ENCODE data around the gene TGFBR3L. TPM values are rescaled to one million over a fixed set of nuclear protein-coding genes. Genes with fewer than 3 reads are reported as not detected.
A peak's percentile ranks its signal among the peaks of the same experiment; 100 is the strongest.

TGFBR3L gene
- total and polyA plus RNA-seq, 2 of the 13 experiments (the other 11 are each of a cell fraction or from before 2014, with no cell fraction given): 0.20 to 1.0 TPM

DNA sequence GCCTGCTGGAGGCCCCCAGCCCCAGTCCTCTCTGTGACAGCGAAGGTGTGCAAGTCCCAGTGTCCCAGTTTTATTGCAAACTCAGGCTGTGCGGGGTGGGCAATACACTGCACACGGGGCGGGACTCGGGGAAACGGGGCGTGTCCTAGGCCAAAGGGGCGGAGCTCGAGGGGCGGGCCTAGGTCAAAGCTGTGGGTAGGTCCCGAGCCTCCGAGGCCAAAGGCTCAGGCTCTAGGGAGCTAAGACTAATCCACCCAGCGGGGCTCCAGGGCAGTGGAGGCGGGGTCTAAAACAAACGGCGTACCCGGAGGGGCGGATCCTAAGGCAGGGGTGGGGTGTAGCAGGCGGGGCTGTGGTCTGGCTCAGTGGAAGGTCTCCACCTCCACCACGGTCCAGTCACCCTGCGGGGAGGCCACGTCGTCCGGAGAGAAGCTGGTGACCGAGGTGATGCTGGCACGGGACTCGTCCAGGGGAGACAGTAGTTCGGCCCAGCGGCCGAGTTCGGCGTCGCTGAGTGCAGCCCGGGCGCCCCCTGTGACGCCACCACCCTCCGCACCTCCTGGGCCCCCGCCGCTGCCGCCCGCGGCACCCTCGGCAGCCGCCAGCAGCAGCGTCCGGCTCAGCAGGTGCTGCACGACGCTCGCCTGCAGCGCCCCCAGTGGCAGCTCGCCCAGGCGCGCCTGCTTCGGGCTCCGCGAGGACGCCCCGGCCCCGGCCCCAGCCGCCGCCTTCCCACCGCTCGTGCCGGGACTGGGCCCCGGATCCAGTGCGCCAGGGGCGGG, 45.8 kb upstream of the TGFBR3L start:
- Histone ChIP-seq H2AFZ (ENCODE audit: low read length) (no peak overlapping the region), H3K27ac (ENCODE audit: extremely low read length, insufficient read depth, low read length) (peak overlapping the region; percentile 78), H3K79me2 (ENCODE audit: insufficient read depth, low read length) (no peaks in the 10 kb centered on the region), H3K4me2 (ENCODE audit: low read depth, low read length) (peak overlapping the region; percentile 95), H3K27me3 (ENCODE audit: control insufficient read depth in 1 of 2, insufficient read depth in 2 of 2, low read length in 2 of 2) (no peaks in the 10 kb centered on the region), H4K20me1 (ENCODE audit: insufficient read depth, low read length) (no peaks in the 10 kb centered on the region; the same call in 1 of the 2 replicates), H3K9me3 (ENCODE audit: low read length) (no peaks in the 10 kb centered on the region), H3K4me1 (ENCODE audit: insufficient read depth, low read length) (peaks cover 70% of the 10 kb centered on the region), H3K4me3 (replicated peaks in 1 of 3; ENCODE audit: insufficient read depth in 1 of 3, low read depth in 2 of 3, low read length in 3 of 3) (peak overlapping the region; percentile 53 to 74 (median 67)), H3K36me3 (replicated peaks in 1 of 2; ENCODE audit: control insufficient read depth in 1 of 2, insufficient read depth in 2 of 2, low read length in 2 of 2) (no peaks in the 10 kb centered on the region), H3K9ac (ENCODE audit: insufficient read depth, low read depth, low read length) (peak overlapping the region; percentile 62)
- BruUV-seq (replicated peaks): TSS peak; percentile 47
- CTCF ChIA-PET (ENCODE audit: low intra/inter-chr PET ratio, low total read pairs): interaction anchor here (1.2 to 1.8 kb wide), 3 partner anchors 16 to 56 kb away, joined by 3 to 4 read pairs (median 4); partner anchors contain the start of gene SNAPC2
- FAIRE-seq (peak; percentile 61), DNase-seq (ENCODE audit: low spot score) (peak; percentile 87), ATAC-seq (peak; percentile 58)
- intact Hi-C loops (cut with micrococcal nuclease; ENCODE audit: unreplicated experiment) (no loop called here), in situ Hi-C loops (cut with HindIII; ENCODE audit: extremely low pct_ligation_motif_present, low pct_unique_long_range_greater_than_20kb) (no loop called here)
- no CpG with 5 or more reads among the region's 67 CpGs for WGBS (ENCODE audit: low lambda C conversion rate)
- POLR2A ChIA-PET: interaction anchor here (0.5 to 3.3 kb wide), 15 partner anchors 11 to 75 kb away, joined by 3 to 67 read pairs (median 4); partner anchors contain the start of genes LRRC8E, MAP2K7, SNAPC2 and TIMM44
- TF ChIP-seq ZNF737 (CRISPR knock-in tag; IDR thresholded peaks at IDR 0.05; ENCODE audit: borderline replicate concordance) (no peak), ZNF891 (CRISPR knock-in tag; IDR thresholded peaks at IDR 0.05) (peak; percentile 28; the same call in 1 of the 2 replicates), TAF1 (CRISPR knock-in tag; IDR thresholded peaks at IDR 0.05) (no peak), NKX3-1 (CRISPR knock-in tag; IDR thresholded peaks at IDR 0.05) (no peak), ZNF282 (IDR thresholded peaks at IDR 0.05; ENCODE audit: partially characterized antibody) (no peak), ZNF441 (CRISPR knock-in tag; IDR thresholded peaks at IDR 0.05; ENCODE audit: borderline replicate concordance) (0 out of 2 replicates have a peak, but pooled peaks have one; percentile 10), ARNT2 (CRISPR knock-in tag; IDR thresholded peaks at IDR 0.05; ENCODE audit: low read depth) (0 out of 2 replicates have a peak, but pooled peaks have one; percentile 48), XRCC5 (optimal IDR thresholded peaks at IDR 0.05; ENCODE audit: low read length) (peak; percentile 78), NCOR1 (IDR thresholded peaks at IDR 0.05; ENCODE audit: borderline replicate concordance, low read length) (no peak), STAG1 (CRISPR knock-in tag; IDR thresholded peaks at IDR 0.05) (peak; percentile 38), MYC (CRISPR knock-in tag; IDR thresholded peaks at IDR 0.05; ENCODE audit: borderline replicate concordance) (peak; percentile 61; the same call in 1 of the 2 replicates)
- TF ChIP-seq, protein P1, sequence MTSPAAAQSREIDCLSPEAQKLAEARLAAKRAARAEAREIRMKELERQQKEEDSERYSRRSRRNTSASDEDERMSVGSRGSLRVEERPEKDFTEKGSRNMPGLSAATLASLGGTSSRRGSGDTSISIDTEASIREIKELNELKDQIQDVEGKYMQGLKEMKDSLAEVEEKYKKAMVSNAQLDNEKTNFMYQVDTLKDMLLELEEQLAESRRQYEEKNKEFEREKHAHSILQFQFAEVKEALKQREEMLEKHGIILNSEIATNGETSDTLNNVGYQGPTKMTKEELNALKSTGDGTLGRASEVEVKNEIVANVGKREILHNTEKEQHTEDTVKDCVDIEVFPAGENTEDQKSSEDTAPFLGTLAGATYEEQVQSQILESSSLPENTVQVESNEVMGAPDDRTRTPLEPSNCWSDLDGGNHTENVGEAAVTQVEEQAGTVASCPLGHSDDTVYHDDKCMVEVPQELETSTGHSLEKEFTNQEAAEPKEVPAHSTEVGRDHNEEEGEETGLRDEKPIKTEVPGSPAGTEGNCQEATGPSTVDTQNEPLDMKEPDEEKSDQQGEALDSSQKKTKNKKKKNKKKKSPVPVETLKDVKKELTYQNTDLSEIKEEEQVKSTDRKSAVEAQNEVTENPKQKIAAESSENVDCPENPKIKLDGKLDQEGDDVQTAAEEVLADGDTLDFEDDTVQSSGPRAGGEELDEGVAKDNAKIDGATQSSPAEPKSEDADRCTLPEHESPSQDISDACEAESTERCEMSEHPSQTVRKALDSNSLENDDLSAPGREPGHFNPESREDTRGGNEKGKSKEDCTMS (CRISPR knock-in tag; conservative IDR thresholded peaks at IDR 0.05): no peak
- TF ChIP-seq, protein P2, sequence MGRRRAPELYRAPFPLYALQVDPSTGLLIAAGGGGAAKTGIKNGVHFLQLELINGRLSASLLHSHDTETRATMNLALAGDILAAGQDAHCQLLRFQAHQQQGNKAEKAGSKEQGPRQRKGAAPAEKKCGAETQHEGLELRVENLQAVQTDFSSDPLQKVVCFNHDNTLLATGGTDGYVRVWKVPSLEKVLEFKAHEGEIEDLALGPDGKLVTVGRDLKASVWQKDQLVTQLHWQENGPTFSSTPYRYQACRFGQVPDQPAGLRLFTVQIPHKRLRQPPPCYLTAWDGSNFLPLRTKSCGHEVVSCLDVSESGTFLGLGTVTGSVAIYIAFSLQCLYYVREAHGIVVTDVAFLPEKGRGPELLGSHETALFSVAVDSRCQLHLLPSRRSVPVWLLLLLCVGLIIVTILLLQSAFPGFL (CRISPR knock-in tag; IDR thresholded peaks at IDR 0.05): no peak
- TF ChIP-seq, protein P3, sequence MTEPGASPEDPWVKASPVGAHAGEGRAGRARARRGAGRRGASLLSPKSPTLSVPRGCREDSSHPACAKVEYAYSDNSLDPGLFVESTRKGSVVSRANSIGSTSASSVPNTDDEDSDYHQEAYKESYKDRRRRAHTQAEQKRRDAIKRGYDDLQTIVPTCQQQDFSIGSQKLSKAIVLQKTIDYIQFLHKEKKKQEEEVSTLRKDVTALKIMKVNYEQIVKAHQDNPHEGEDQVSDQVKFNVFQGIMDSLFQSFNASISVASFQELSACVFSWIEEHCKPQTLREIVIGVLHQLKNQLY (CRISPR knock-in tag; IDR thresholded peaks at IDR 0.05): no peak; the same call in 1 of the 2 replicates

All from HepG2 (cell line).